ENCODE results near the gene ILDR1.

GRCh38 chr3:122052968-122053367, 30.9 kb upstream of the ILDR1 start:
- TF ChIP-seq, protein P1, sequence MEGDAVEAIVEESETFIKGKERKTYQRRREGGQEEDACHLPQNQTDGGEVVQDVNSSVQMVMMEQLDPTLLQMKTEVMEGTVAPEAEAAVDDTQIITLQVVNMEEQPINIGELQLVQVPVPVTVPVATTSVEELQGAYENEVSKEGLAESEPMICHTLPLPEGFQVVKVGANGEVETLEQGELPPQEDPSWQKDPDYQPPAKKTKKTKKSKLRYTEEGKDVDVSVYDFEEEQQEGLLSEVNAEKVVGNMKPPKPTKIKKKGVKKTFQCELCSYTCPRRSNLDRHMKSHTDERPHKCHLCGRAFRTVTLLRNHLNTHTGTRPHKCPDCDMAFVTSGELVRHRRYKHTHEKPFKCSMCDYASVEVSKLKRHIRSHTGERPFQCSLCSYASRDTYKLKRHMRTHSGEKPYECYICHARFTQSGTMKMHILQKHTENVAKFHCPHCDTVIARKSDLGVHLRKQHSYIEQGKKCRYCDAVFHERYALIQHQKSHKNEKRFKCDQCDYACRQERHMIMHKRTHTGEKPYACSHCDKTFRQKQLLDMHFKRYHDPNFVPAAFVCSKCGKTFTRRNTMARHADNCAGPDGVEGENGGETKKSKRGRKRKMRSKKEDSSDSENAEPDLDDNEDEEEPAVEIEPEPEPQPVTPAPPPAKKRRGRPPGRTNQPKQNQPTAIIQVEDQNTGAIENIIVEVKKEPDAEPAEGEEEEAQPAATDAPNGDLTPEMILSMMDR (IDR thresholded peaks at IDR 0.05; ENCODE audit: low read depth, low read length, poor library complexity, severe bottlenecking): no peak
- no peak for TF ChIP-seq EZH2phosphoT487 (IDR thresholded peaks at IDR 0.05; ENCODE audit: borderline replicate concordance, low read length)

Data from DOHH2 (cell line).